ELF-1 (cell line): ENCODE results near the gene BBC3.

Source experiments
- DNase-seq: peaks from one replicate; pipeline ENCODE4 v3.0.0-alpha.2; 2016; ENCODE audit warnings: low read depth, low spot score

Gene BBC3

DNA sequence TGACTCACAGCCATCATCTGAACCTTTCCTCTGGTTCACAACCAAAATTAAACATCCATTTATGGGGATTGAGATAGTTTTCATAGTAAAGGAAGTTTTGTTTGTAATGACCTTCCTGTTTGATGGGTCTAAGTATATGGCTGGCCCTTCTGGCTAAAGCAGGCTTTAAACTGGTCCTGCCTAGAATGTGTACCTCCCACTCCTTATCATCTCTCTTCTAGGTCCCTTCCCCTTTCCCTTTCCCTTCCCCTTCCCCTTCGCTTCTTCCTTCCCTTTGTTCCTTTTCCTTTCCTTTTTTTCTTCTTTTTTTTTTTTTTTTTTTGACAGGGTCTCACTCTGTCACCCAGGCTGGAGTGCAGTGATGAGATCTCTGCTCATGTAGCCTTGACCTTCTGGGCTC, 35.6 kb downstream of the BBC3 start:
- no peak for DNase-seq

DNA sequence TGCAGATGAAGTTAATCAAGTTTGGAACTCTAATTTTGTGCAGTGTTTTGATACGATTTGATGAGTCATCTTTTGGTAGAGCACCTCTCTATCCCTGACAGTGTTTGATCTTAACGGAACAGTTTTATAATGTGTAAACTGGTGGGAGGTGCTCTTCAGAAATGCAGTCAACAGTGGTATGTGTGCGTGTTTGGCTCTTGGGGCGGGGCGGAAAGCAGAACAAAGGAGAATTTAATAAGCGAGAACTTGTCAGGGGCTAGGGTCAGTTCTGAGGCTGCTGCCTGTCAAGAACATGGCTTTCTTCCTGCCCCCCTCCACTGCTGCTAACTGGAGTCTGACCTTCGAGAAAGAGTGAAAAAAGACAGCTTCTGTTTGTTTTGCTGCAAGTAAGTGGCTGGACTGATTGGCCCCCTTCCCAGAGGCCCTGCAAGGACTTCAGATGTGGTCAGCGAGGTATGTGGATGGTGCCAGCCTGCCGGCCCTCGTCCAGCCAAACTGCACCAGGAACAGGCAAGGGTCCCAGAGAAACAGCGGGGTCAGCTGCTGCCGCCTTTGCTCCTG, 40.8 kb downstream of the BBC3 start:
- peak; percentile 28 for DNase-seq

DNA sequence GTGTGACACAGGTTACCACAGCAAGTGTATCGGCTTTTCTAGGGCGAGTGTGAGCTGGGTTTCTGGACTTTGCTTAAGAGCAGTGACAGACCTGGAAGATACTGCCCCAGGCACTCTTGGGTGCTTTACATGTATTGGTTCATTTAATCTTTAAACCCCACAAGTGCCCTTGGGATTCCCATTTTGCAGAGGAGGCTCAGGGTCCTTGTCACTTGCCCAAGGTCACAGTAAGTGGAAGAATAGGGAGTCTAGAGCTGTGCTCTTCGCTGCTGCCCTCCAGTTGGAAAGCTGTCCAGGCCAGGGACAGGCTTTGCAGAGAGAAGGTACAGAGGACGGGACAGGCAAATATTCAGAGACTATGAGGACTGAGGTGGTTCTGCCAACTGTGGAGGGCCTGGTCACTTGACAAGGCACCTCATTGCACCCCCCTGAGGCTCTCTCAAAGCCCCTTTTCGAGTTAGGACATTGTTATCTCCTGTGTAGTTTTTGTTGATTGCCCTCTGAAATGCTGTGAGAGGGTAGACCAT, 42.4 kb downstream of the BBC3 start:
- DNase-seq = no peak

DNA sequence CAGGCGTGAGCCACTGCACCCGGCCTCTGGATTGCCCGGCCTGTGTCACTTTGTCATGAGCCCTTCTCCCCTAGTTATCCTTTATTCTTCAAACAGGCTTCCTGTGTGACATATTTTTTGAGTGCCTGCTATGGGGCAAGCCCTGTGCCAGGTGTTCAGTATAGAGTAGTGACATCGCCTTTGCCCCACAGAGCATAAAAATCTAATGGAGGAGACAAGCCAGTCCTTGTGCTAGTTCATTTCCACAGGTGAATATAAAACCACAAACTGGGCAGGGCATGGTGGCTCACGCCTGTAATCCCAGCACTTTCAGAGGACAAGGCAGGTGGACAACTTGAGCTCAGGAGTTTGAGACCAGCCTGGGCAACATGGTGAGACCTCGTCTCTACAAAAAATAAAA, 43.2 kb downstream of the BBC3 start:
- DNase-seq = no peak

DNA sequence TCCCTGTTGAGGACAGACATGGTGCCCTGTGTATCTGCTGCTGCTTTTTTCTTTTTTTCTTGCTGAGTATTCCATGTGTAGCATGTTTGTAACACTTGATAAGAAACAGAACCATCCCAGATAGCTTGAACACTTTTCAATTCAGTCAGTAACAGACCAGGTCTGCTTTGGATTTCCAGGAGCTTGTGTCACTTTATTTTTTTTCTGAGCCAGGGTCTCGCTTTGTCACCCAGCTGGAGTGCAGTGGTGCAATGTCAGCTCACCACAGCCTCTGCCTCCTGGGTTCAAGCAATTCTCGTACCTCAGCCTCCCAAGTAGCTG, 43.7 kb downstream of the BBC3 start:
- no peak for DNase-seq

GRCh38 chr19:47186446-47187334, 44.3 kb downstream of the BBC3 start:
- DNase-seq = no peak

DNA sequence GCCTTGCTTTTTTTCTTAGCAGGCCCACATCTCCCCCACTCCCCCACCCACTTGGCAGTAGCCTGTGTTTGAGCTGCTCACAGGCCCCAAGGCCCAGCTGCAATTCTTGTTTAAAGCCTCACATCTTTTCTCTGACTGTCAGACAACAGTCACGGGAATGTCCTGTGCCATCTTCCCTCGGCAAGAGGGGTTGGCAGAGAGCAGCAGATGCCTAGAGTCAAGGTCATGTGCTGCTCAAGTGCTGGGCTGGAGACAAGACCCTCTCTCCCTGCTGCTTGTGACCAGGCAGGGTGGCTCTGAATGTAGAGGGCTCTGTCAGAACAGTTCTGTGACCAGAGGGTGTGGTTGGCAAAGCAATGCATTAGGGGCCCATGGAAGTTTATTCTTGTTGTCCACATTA, 47.4 kb downstream of the BBC3 start:
- no peak for DNase-seq

- no peak for DNase-seq
Observed at GRCh38 chr19:47179653-47180310, 51.2 kb downstream of the BBC3 start.

DNA sequence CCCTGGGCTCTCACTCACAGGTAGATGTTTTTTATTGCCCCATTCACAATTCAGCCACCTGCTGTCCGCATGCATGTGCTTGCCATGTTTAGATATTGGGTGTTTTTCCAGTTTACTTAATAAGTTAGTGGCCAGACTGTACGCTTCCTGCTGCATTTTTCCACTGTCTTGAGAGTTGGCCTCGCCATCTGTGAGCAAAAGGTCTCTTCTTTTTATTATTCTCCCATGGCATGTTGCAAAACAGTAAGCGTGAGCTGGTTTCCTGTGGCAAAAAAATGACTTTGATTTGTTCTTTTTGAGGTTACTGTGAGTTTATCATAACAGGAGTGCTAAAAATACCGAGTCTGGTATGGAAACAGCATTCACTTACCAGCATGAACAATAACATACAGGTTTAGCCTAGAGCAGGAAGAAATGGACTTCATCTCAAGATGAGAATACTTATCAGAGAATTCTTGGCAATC, 54.3 kb downstream of the BBC3 start:
- no peak for DNase-seq

DNA sequence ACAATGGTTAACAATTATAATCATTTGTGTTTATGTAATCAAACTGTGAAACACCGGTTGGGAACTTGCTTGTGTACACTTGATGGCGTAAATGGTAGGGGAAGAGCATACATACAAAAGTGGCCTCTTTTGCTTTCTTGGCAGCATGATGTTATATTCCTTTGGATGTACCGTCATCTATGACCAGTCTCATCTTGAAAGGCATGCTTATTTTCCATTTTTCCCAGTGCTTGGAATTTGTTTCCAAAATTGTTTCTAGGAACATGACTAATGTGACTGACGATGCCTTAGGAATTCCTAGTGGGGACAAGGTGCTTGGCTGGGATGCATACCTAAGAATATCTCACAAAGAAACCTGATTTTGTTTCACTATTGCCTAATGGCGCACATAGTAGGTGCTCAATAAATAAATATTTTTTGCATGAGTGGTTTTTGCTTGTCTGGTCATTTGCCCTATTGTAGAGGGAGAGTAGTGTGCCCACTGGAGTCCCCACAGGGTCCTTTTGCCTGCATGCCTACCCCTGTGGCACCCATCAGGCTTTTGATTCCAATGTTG, 54.9 kb downstream of the BBC3 start:
- no peak for DNase-seq

- DNase-seq = no peak
Observed at GRCh38 chr19:47172666-47173455, 58.1 kb downstream of the BBC3 start.
